NCI-H748 (cell line): ENCODE measurements around the gene SHISA7.

Experiments used
- DNase-seq: peaks from one replicate; lab custom pipeline; 2025; ENCODE audit not compliant: unreplicated experiment; lab: John Stamatoyannopoulos, UW

The SHISA7 gene

GRCh38 chr19:55443045-55443823, at the start of gene SHISA7:
SHISA7 (minus strand) TSS chr19:55443300; CDS start chr19:55442863, 437 bp downstream.
- DNase-seq, result peak; percentile 75

DNA sequence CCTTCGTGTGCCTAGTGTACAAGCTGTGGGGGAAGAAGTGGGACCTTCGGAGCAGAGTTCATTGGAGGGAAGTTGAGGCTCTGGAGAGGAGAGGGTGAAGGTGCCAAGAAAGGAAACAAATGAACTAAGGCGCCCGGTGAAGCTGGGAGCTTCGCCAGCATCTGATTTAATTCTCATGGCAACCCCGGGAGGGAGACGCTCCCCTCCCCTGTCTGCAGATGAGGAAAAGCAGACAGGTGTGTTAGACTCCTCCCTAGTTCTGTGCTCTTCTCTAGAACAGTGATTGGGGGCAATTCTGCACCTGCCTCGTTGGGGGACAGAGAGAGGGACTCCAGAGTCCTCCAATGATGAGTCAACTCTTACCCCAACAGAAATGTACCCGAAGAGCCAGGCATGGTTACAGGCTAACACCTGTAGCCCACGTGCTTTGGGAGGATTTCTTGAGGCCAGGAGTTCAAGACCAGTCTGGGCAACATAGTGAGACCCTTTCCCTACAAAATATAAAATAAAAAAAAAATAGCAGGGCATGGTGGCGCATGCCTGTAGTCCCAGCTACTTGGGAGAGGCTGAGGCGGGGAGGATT, 49.4 kb upstream of the SHISA7 start:
- DNase-seq, result peak; percentile 24

DNA sequence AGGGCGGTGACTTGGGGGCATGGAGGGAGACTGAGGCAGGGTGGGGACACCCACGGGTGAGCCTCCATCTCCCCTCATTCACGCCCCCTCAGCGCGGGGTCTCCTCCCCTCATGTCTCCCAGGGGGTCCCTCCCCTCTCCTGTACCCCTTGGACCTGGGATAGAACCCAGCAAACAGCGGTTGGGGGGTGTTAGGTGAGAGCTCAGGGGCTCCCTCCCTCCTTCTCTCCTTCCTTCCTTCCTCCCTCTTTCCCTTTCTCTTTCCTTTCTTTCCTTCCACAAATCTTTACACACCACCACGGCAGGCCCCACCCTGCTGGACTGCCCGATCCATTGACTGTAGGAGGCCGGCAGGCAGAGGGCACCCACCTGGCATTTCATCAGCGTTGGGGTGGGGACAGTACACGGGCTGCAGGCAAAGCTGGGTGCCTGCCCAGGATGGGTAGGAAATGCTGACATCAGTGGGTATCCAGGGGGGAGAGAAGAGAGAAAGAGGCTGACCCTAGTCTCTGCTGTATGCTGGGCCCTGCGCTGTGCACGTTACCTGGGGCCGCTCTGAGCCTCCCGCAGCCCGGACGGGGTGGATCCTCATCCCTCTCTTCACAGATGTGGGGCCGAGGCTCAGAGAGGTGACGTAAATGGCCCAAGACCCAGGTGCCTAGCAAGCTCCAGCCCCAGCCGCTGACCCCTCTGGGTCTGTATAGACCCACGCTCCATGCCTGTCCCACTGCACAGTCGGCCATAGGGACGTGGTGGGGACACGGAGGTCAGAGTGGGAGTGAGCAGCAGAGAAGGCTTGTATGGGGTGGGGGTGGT, 48.7 kb upstream of the SHISA7 start:
- no peak for DNase-seq

- no peak for DNase-seq
Observed at GRCh38 chr19:55490478-55491432, 47.7 kb upstream of the SHISA7 start.

GRCh38 chr19:55489711-55490477, 46.8 kb upstream of the SHISA7 start:
- DNase-seq, result no peak

DNA sequence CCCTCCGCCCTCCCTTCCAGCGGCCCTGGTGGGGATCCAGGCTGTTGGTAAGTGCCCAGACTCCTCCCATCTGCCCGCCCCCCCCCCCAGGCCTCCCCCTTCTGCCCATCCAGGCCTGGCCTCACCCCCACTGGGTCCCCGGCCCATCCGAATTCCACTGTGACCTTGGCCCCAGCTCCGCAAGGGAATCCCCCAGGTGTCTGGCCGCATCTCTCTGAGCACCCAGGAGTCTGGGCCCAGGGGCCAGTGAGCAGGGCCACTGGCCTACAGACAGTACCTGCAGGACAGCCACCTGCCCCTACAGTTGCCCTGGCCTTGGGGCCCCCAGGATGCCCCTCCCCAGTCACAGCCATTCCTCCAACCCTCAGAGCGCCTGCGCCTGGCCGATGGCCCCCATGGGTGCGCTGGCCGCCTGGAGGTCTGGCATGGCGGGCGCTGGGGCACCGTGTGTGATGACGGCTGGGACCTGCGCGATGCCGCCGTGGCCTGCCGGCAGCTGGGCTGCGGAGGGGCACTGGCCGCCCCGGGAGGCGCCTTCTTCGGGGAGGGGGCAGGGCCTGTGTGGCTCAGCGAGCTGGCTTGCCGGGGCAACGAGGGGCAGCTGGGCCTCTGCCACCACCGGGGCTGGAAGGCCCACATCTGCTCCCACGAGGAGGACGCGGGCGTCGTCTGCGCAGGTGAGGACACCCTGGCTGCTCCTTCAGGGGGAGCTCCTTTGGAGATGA, 46.0 kb upstream of the SHISA7 start:
- DNase-seq, result no peak

- DNase-seq, result no peak
Observed at GRCh38 chr19:55487924-55488687, 45.0 kb upstream of the SHISA7 start, which contains the start of gene SSC5D. SSC5D (plus strand) TSS chr19:55488436; CDS start chr19:55488590, 154 bp downstream.

DNA sequence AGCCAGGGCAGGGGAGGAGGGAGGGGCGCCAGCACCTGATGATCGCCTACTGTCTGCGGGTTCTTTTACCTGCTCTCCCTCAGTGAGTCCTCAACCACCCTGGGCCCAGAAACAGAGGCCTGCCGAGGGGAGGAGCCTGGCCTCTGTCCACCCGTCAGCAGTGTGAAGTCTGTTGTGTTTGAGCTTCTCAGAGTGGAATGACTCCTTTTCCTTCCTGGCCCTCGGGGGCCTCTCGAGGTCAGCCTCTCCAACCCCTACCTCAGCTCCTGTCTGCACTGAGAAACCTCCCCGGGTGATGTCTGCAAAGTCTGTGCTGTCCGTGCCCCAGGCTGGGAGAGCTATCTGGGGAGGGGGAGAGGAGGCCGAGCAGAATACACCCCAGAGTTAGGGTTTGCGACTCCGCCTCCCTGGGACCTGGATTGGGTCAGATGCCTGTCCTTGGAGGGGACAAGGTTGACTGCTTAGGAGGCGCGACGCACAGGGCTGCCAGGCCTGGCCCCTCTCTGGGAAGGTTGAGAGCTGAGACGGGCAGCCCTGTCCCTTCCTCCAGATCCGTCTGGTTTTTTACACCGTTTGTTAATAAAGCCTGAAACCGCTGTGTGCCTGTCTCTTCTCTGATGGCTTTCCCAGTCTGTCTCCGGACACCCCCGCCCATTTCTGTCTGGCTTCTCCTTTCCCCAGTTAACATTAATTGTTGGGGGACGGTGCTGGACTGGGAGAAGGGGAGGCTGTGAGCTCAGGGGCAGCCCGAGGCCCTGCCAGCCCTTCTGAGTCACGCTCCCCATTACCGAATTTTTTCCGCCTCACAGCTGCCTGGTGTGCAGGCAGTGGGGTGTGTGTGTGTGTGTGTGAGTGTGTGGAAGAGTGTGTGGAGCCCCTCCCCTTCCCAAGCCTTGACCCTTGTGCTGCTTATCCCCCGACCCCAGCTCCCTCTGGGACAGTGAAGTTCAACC, 44.1 kb upstream of the SHISA7 start:
- no peak for DNase-seq

- no peak for DNase-seq
Observed at GRCh38 chr19:55486043-55486970, 43.2 kb upstream of the SHISA7 start.

DNA sequence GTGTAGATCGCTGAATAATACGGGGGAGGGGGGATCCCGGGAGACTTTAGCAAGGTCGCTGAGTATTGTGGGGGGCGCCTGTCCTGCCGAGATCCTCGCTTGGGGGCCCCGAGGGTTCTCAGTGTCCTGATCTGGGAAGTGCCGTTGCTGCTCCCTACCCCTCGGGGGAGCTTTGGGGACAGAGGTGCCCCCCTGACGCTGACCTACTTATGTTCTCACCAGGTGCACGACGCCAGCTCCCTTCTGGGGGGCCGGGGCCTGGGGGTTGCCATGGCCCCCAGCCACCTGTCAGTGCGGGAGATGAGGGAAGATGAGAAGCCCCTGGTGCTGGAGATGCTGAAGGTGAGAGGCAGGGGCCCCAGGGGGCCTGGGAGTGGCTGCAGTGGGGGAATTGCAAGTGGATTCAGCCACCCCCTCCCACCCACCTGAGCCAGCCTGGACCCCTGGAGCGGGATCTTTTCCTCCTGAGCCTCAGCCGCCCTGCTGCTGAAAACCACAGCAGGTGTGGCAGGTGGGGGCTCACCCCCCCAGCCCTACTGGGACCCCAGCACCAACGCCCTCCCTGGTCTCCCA, 42.4 kb upstream of the SHISA7 start:
- DNase-seq, result peak; percentile 40

- DNase-seq, result peak; percentile 89
Observed at GRCh38 chr19:55484593-55485438, 41.7 kb upstream of the SHISA7 start, which contains the start of gene NAT14. NAT14 (plus strand) TSS chr19:55485188; CDS start chr19:55485709, 521 bp downstream.

GRCh38 chr19:55483706-55484592, 40.8 kb upstream of the SHISA7 start:
- no peak for DNase-seq

DNA sequence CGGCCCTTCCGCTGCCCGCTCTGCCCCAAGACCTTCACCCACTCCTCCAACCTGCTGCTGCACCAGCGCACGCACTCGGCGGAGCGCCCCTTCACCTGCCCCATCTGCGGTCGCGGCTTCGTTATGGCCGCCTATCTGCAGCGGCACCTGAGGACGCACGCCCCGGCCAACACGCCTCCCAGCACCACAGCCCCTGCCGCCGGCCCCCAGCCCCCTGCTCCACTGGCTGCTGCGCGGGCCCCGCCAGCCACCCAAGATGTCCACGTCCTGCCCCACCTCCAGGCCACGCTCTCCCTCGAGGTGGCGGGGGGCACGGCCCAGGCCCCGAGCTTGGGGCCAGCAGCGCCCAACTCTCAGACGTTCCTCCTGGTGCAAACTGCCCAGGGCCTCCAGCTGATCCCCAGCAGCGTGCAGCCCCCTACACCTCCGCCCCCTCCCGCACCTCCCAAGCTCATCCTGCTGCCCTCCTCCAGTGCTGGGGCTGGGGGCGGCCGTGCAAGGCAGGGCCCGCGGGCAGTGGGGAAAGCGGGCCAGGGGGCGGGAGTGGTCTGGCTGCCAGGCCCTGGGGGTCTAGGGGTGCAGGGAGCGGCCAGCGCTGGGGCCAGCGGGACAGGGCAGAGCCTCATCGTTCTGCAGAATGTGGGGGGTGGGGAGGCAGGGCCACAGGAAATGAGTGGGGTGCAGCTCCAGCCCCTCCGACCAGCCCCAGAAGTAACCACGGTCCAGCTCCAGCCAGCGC, 40.0 kb upstream of the SHISA7 start:
- DNase-seq, result no peak
